GM18858 (cell line): ENCODE measurements around the gene AACS.
"Not testable (repeated sequence)": the region's sequence is repeated elsewhere in the genome, so short reads cannot be mapped to it uniquely, and the experiment has no call there.

Experiments used
- ATAC-seq: cut with Tn5 transposase; IDR thresholded peaks from one replicate; pipeline ENCODE4 v1.9.1; 2021; ENCODE audit not compliant: unreplicated experiment

The AACS gene

GRCh38 chr12:125120566-125120965 is 55.3 kb downstream of the AACS start:
- no peak for ATAC-seq

- ATAC-seq = no peak
These were observed 55.9 kb downstream of the AACS start for GRCh38 chr12:125121106-125121505.

DNA sequence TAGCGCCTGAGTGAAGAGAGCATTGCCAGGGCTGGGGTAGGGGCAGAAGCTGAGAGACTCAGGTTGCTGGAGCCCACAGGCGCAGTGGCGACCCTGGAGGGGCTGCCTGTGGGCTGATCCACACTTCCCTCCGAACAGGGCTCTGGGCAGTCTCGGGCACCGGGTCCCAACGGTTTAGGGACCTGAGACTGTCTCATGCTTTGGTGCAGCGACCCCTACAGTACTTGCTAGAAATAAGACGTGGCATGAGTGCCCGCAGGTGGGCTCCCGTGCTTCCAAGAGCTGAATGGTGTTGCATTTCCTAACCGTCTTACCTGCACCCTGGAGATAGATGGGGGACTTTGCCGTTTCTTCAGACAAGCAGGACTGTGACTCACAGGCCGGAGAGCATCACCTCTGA is 57.4 kb downstream of the AACS start:
- ATAC-seq = no peak

GRCh38 chr12:125124320-125124966 is 59.2 kb downstream of the AACS start:
- ATAC-seq = no peak

- no peak for ATAC-seq
These were observed 60.0 kb downstream of the AACS start for GRCh38 chr12:125125271-125125670.

DNA sequence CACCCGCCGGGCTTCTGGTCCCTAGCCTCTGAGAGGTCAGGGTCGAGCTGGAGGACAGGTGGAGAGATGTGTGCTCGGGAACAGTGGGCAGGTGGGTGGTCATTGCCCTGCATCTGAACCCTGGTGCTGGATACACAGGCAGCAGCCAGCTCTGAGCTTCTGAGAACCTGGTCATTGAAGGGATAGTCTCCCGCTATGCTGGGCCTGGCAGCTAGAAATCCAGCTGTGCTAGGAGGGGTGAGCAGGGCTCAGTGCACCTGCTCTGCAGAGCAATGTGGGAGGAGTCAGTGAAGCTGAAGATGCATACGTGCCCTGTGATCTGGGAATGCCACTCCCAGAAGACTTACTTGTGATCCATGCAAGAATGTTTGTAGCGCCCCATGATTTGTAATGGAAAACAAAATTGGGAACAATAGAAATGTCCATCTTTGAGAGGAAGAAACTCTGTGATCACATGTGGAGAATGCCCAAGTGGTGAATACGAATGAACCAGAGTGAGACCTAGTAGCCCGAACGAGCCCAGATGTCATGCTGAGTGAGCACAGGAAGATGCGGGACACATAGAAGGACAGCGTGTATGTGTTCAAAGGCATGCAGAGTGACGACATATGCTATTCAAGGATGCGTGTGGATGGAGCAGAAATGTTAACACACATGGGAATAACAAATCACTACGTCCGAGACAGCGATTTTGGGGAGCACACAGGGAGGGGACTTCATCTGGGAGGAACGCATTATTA is 63.4 kb downstream of the AACS start:
- ATAC-seq = no peak

DNA sequence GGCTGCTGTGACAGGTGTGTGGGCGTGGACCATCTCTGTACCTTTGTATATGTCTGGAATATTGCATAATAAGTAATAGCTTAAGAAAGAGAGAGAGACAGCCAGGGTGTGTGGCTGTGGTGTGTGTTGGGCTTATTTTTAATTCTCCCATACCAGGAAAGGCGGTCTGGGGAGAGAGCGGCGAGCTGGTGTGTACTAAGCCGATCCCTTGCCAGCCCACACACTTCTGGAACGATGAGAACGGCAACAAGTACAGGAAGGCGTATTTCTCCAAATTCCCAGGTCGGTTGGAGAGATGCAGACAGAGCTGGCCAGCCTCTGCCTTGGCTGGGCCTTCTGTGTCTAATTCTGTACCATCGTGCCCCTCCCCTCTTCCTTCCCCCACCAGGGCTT is 63.9 kb downstream of the AACS start:
- ATAC-seq = no peak

- ATAC-seq = no peak
These were observed 64.5 kb downstream of the AACS start for GRCh38 chr12:125129591-125130255.

DNA sequence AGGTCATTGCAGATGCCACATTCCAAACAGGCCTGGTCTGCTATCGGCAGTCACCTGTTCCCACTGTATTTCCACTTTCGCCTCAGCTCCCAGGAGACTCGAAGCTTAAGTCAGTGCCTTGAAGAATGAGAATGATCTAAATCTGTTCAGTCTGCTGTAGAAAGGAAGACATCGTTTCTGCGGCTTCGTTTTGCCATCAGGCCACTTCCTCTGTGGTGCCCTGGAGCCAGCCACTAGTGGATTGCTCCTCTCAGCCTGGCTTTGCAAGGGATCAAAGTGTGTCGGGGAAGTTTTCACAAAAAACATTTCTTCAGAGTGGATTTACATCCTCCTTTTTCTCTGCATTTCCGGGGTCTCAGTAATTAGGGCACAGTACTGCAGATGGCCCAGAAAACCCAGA is 66.7 kb downstream of the AACS start:
- ATAC-seq = no peak

- no peak for ATAC-seq
These were observed 67.6 kb downstream of the AACS start for GRCh38 chr12:125132698-125133400.

GRCh38 chr12:125133616-125134015 is 68.4 kb downstream of the AACS start:
- ATAC-seq = no peak

- ATAC-seq = no peak
These were observed 69.3 kb downstream of the AACS start for GRCh38 chr12:125134576-125134975.

DNA sequence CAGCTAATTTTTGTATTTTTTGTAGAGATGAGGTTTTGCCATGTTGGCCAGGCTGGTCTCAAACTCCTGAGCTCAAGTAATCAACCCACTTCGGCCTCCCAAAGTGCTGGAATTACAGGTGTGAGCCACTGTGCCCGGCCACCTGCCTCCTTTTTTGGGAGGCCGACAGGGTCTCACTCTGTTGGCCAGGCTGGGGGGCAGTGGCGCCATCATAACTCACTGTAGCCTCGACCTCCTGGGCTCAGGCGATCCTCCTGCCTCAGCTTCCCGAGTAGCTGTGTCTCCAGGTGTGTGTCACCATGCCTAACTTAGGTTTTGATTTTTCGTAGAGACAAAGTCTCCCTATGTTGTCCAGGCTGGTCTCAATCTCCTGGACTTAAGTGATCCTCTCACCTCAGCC is 70.7 kb downstream of the AACS start:
- no peak for ATAC-seq

DNA sequence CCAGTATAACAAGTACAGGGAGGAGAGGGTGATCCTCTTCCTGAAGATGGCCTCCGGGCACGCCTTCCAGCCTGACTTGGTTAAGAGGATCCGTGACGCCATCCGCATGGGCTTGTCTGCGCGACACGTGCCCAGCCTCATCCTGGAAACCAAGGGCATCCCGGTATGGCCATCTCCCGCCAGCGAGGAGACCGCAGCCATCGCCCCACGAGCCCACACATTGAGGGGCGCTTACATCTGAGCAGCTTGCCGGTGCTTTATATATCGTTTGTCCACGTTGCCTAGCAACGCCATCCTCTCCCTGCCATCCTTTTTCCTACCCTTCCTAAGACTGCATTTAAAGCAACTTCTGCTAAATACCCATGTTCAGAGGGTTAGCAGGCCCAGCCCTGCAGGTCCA is 71.5 kb downstream of the AACS start:
- ATAC-seq = no peak

GRCh38 chr12:125137766-125138344 is 72.6 kb downstream of the AACS start:
- no peak for ATAC-seq

- no peak for ATAC-seq
These were observed 75.3 kb downstream of the AACS start for GRCh38 chr12:125140279-125141209.

GRCh38 chr12:125141210-125141573 is 76.0 kb downstream of the AACS start:
- not testable (repeated sequence) for ATAC-seq

DNA sequence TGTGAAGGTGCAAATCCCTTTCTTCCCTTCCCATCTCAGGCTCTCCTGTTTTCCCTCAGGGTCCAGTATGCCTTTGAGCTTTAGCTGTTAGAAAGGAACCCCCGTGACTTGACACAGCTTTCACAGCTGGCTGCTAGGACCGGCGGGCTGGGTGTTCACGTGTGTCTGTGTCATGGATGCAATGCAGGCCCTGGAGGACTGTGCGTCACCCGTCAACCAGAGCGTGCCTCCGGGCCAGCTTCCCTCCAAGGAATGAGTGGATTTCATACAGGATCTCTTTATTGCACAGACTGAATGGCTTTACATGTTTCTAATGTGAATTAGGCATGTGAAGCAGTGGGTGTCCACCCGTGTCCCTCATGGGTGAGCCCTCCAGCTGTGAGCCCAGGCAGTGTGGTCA is 77.4 kb downstream of the AACS start:
- ATAC-seq = no peak

DNA sequence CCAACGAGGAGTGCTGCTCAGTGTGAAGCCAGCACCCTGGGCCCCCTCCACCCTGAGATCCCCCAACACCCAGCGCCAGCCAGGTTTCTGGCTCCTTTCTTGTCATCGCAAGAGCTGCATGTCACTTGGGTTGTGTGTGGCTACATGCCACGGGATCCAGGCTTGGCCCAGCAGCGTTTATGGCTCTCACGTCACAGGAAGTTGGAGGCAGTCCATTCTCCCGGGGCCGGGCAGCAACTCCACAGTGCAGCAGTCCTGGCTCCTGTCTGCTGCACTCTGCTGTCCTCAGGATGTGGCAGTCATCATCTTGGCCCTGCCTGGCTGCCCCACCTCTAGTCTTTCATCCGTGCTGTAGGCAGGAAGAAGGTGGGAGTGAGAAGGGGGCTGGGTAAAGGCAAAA is 78.3 kb downstream of the AACS start:
- no peak for ATAC-seq

GRCh38 chr12:125145196-125145595 is 80.0 kb downstream of the AACS start:
- ATAC-seq = no peak
